ENCODE data around the gene MT1X.

Gene MT1X

GRCh38 chr16:56683424-56684172 lies 1.3 kb downstream of the MT1X start:
- no peak for TF ChIP-seq CTCF (conservative IDR thresholded peaks at IDR 0.05; ENCODE audit: low read depth, low read length)
- no peak overlapping the region for H3K4me3 ChIP-seq (ENCODE audit: low read depth, low read length)
- DNase-seq (ENCODE audit: low read depth) = no peak

GRCh38 chr16:56684256-56684925 lies 2.1 kb downstream of the MT1X start:
- TF ChIP-seq CTCF (conservative IDR thresholded peaks at IDR 0.05; ENCODE audit: low read depth, low read length) = no peak
- H3K4me3 ChIP-seq (ENCODE audit: low read depth, low read length) = no peak overlapping the region
- DNase-seq (ENCODE audit: low read depth) = no peak

- H3K4me3 ChIP-seq (ENCODE audit: low read depth, low read length) = no peak overlapping the region
- DNase-seq (ENCODE audit: low read depth) = no peak
- TF ChIP-seq CTCF (conservative IDR thresholded peaks at IDR 0.05; ENCODE audit: low read depth, low read length) = no peak
Measured at GRCh38 chr16:56684926-56685590, 2.8 kb downstream of the MT1X start.

- TF ChIP-seq CTCF (conservative IDR thresholded peaks at IDR 0.05; ENCODE audit: low read depth, low read length) = no peak
- no peak overlapping the region for H3K4me3 ChIP-seq (ENCODE audit: low read depth, low read length)
- no peak for DNase-seq (ENCODE audit: low read depth)
Measured at GRCh38 chr16:56686758-56687157, 4.5 kb downstream of the MT1X start.

- no peak overlapping the region for H3K4me3 ChIP-seq (ENCODE audit: low read depth, low read length)
- DNase-seq (ENCODE audit: low read depth) = no peak
- TF ChIP-seq CTCF (conservative IDR thresholded peaks at IDR 0.05; ENCODE audit: low read depth, low read length) = no peak
Measured at GRCh38 chr16:56688762-56689161, 6.5 kb downstream of the MT1X start.

GRCh38 chr16:56689171-56689570 lies 6.9 kb downstream of the MT1X start:
- TF ChIP-seq CTCF (conservative IDR thresholded peaks at IDR 0.05; ENCODE audit: low read depth, low read length) = no peak
- no peak for DNase-seq (ENCODE audit: low read depth)
- H3K4me3 ChIP-seq (ENCODE audit: low read depth, low read length) = no peak overlapping the region
